Esophagus (tissue), 2 donors: ENCODE measurements around the gene MTFR1L. TPM values are rescaled to one million over a fixed set of nuclear protein-coding genes. Genes with fewer than 3 reads are reported as not detected.
A peak's percentile ranks its signal among the peaks of the same experiment; 100 is the strongest.
"Not testable (repeated sequence)": the region's sequence is repeated elsewhere in the genome, so short reads cannot be mapped to it uniquely, and the experiment has no call there.

Source experiments
- H3K27ac ChIP-seq, 2 donors: one replicate each; pipeline ENCODE4 v1.5.1; 2013; ENCODE audit warnings: low read depth in 2 of 2, mild to moderate bottlenecking in 2 of 2, inconsistent platforms in 1 of 2, low read length in 1 of 2, moderate library complexity in 1 of 2
- H3K27me3 ChIP-seq, 2 donors: one replicate each; pipeline ENCODE4 v1.6.1; 2013; ENCODE audit warnings: low read length in 2 of 2, control low read depth in 1 of 2, mild to moderate bottlenecking in 1 of 2; ENCODE audit not compliant: insufficient read depth in 2 of 2, control insufficient read depth in 1 of 2
- H3K36me3 ChIP-seq, 2 donors: one replicate each; pipeline ENCODE4 v1.6.1; 2013; ENCODE audit warnings: low read length in 1 of 2; ENCODE audit not compliant: control insufficient read depth in 2 of 2, insufficient read depth in 2 of 2
- H3K4me1 ChIP-seq, 2 donors: one replicate each; pipeline ENCODE4 v1.6.1; 2013; ENCODE audit warnings: low read length in 1 of 2; ENCODE audit not compliant: control insufficient read depth in 2 of 2, insufficient read depth in 2 of 2
- H3K4me3 ChIP-seq, 2 donors: one replicate each; pipeline ENCODE4 v1.5.1; 2013; ENCODE audit warnings: low read length in 2 of 2, mild to moderate bottlenecking in 2 of 2, low read depth in 1 of 2, moderate library complexity in 1 of 2
- H3K9me3 ChIP-seq, 2 donors: one replicate each; pipeline ENCODE4 v1.6.1; 2013; ENCODE audit warnings: mild to moderate bottlenecking in 2 of 2, low read depth in 1 of 2, low read length in 1 of 2, moderate library complexity in 1 of 2; ENCODE audit not compliant: control insufficient read depth in 2 of 2, insufficient read depth in 1 of 2
- WGBS, 2 donors: extraction: QIAGEN DNeasy Blood & Tissue Kit; methylation state at CpG; one replicate each; pipeline ENCODE4 v1.1.7; 2013; 5-methylcytosine and 5-hydroxymethylcytosine counted together
- polyA plus RNA-seq, 2 donors: library from polyadenylated mRNA; stranded (reverse); fragments of 200-250 nt; gene quantifications; one replicate each; pipeline ENCODE4 v1.2.3, GENCODE V29; 2013
- donor health status: healthy with polysubstance abuse.
- donor health status: Bipolar disorder and iron deficiency.

MTFR1L gene
- polyA plus RNA-seq, 2 donors = 28.4 to 32.0 TPM

DNA sequence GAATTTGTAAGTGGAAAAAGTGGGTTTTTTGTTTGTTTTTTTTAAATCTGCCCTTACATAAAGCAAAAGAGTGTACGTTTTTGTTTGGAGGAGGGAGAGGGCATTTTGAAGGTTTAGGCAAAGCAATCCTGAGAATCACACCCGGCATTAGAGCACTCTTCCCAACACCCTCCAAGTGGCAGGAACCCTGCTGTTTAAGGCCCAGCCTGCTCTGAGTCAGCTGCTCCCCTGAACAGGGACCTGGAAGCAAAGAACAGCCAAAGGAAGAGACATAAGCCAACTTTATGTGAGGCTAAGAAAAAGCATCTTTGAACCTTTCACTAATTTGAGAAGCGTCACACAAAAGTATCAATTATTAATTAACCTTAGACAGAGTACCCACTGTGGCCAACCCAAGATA is 16.9 kb downstream of the MTFR1L start:
- no peaks in the 10 kb centered on the region for H3K27me3 ChIP-seq
- no peaks in the 10 kb centered on the region for H3K4me1 ChIP-seq
- H3K36me3 ChIP-seq = peaks cover 7 to 18% of the 10 kb centered on the region in 2 donors
- H3K9me3 ChIP-seq = no peaks in the 10 kb centered on the region
- H3K27ac ChIP-seq = no peak overlapping the region
- no peak overlapping the region for H3K4me3 ChIP-seq
- WGBS, 2 donors = 71 to 75% methylated on average over 3 of the region's 3 CpGs

- no peak overlapping the region for H3K4me3 ChIP-seq
- H3K9me3 ChIP-seq = no peaks in the 10 kb centered on the region
- H3K27ac ChIP-seq = peak overlapping the region in 1 of 2 donors; percentile 21
- H3K4me1 ChIP-seq = no peaks in the 10 kb centered on the region
- no peaks in the 10 kb centered on the region for H3K27me3 ChIP-seq
- 72 to 77% methylated on average over 1 of the region's 1 CpG for WGBS, 2 donors
- H3K36me3 ChIP-seq = peaks cover 7 to 13% of the 10 kb centered on the region in 2 donors
Measured at GRCh38 chr1:25837262-25837875, 17.6 kb downstream of the MTFR1L start.

DNA sequence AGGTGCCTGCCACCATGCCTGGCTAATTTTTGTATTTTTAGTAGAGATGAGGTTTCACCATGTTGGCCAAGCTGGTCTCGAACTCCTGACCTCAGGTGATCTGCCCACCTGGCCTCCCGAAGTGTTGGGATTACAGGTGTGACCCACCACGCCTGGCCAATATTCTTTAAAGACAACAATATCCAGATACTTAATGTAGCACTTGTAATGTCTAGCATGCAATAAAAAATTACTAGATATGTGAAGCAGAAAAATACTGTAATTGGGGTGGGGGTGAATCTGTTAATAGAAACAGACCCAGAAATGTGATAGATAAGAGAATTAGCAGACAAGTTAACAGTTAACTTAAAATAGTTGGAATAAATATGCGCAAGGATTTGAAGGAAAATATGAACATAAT is 20.1 kb downstream of the MTFR1L start:
- WGBS, 2 donors = 87 to 97% methylated on average over 4 of the region's 4 CpGs
- H3K36me3 ChIP-seq, H3K27me3 ChIP-seq, H3K4me1 ChIP-seq, H3K9me3 ChIP-seq, H3K4me3 ChIP-seq, H3K27ac ChIP-seq: not testable (repeated sequence)

- no peaks in the 10 kb centered on the region for H3K36me3 ChIP-seq
- no peak overlapping the region for H3K4me3 ChIP-seq
- no peaks in the 10 kb centered on the region for H3K9me3 ChIP-seq
- H3K27ac ChIP-seq = no peak overlapping the region
- WGBS, 2 donors = 92 to 93% methylated on average over 3 of the region's 3 CpGs
- no peaks in the 10 kb centered on the region for H3K4me1 ChIP-seq
- H3K27me3 ChIP-seq = no peaks in the 10 kb centered on the region
Measured at GRCh38 chr1:25843483-25843882, 23.7 kb downstream of the MTFR1L start.

GRCh38 chr1:25844536-25845337 is 25.0 kb downstream of the MTFR1L start:
- H3K9me3 ChIP-seq = no peaks in the 10 kb centered on the region
- H3K27me3 ChIP-seq = no peaks in the 10 kb centered on the region
- WGBS, 2 donors = 84 to 85% methylated on average over 3 of the region's 3 CpGs
- H3K27ac ChIP-seq = no peak overlapping the region
- no peaks in the 10 kb centered on the region for H3K36me3 ChIP-seq
- H3K4me1 ChIP-seq = no peaks in the 10 kb centered on the region
- H3K4me3 ChIP-seq = no peak overlapping the region

GRCh38 chr1:25845664-25846063 is 25.9 kb downstream of the MTFR1L start:
- H3K27ac ChIP-seq = no peak overlapping the region

DNA sequence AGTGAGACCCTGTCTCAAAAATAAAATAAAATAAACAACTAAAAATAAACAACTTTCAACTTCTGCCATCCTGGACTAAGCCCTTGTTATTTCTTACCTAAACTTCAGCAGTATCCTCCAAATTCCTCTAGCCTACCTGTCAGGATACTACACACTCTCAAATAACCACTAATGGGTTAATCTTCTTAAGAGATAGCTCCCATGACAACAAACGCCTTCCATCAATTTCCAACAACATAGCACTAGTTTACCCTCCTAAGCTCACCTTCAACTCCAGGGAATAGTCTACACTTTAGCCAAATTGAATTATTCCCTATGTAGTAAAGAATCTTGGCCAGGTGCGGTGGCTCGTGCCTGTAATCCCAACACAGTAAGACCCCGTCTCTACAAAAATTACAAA is 28.2 kb downstream of the MTFR1L start:
- Histone ChIP-seq H3K27ac (no peak overlapping the region), H3K27me3 (no peaks in the 10 kb centered on the region), H3K9me3 (no peaks in the 10 kb centered on the region), H3K36me3 (no peaks in the 10 kb centered on the region), H3K4me1 (no peaks in the 10 kb centered on the region), H3K4me3 (no peak overlapping the region)
- 72 to 73% methylated on average over 4 of the region's 4 CpGs for WGBS, 2 donors

More at GRCh38 chr1:25845664-25846063, 25.9 kb downstream of the MTFR1L start:
- Histone ChIP-seq H3K4me3 (no peak overlapping the region), H3K27me3 (no peaks in the 10 kb centered on the region), H3K36me3 (no peaks in the 10 kb centered on the region), H3K9me3 (no peaks in the 10 kb centered on the region), H3K4me1 (no peaks in the 10 kb centered on the region)
- WGBS, 2 donors = 81 to 85% methylated on average over 5 of the region's 5 CpGs

GRCh38 chr1:25848531-25848930 is 28.8 kb downstream of the MTFR1L start:
- WGBS, 2 donors = 58 to 89% methylated on average over 1 of the region's 1 CpG
- no peak overlapping the region for H3K4me3 ChIP-seq
- H3K9me3 ChIP-seq = no peaks in the 10 kb centered on the region
- no peak overlapping the region for H3K27ac ChIP-seq
- H3K36me3 ChIP-seq = no peaks in the 10 kb centered on the region
- no peaks in the 10 kb centered on the region for H3K27me3 ChIP-seq
- H3K4me1 ChIP-seq = no peaks in the 10 kb centered on the region

DNA sequence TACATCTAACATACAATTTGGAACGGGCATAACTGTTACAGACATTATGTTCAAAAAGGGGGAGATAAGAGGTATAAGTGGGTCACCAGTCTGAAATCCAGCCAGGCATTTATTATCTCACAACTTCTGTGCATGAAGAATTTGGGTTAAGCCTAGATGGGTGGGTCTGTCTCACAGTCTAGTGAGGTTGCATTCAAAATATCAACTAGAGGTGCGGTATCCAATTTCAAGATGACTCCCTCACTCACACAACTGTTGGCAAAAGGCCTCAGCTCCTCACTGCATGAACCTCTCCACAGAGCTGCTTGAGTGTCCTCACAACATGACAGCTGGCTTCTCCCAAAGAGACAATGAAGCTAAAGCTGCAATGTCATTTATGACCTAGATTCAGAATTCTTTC is 34.8 kb downstream of the MTFR1L start:
- Histone ChIP-seq H3K9me3 (no peaks in the 10 kb centered on the region), H3K4me1 (peaks cover 2 to 6% of the 10 kb centered on the region in 2 donors), H3K4me3 (no peak overlapping the region), H3K27ac (no peak overlapping the region), H3K27me3 (no peaks in the 10 kb centered on the region), H3K36me3 (no peaks in the 10 kb centered on the region)
- 95% methylated on average over 2 of the region's 2 CpGs for WGBS, 2 donors

DNA sequence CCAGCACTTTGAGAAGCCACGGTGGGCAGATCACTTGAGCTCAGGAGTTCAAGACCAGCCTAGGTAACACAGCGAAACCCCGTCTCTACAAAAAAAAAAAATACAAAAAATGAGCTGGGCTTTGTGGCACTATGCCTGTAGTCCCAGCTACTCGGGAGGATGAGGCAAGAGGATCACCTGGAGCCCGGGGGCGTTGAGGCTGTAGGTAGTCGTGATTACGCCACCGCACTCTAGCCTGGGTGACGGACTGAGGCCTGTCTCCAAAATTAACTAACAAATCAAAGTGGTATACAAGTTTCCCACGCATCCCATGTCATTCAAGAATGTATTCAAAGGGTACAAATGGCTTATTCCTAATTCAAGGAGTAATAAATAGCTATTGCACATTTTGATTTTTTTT is 37.1 kb downstream of the MTFR1L start:
- Histone ChIP-seq H3K36me3 (no peaks in the 10 kb centered on the region), H3K27me3 (no peaks in the 10 kb centered on the region), H3K4me3 (no peak overlapping the region), H3K9me3 (no peaks in the 10 kb centered on the region), H3K27ac (no peak overlapping the region), H3K4me1 (peaks cover 2 to 8% of the 10 kb centered on the region in 2 donors)
- 81 to 90% methylated on average over 11 of the region's 11 CpGs for WGBS, 2 donors
